Measurements from ENCODE around the gene BSN. TPM values are rescaled to one million over a fixed set of nuclear protein-coding genes. Genes with fewer than 3 reads are reported as not detected.

Gene BSN, protein sequence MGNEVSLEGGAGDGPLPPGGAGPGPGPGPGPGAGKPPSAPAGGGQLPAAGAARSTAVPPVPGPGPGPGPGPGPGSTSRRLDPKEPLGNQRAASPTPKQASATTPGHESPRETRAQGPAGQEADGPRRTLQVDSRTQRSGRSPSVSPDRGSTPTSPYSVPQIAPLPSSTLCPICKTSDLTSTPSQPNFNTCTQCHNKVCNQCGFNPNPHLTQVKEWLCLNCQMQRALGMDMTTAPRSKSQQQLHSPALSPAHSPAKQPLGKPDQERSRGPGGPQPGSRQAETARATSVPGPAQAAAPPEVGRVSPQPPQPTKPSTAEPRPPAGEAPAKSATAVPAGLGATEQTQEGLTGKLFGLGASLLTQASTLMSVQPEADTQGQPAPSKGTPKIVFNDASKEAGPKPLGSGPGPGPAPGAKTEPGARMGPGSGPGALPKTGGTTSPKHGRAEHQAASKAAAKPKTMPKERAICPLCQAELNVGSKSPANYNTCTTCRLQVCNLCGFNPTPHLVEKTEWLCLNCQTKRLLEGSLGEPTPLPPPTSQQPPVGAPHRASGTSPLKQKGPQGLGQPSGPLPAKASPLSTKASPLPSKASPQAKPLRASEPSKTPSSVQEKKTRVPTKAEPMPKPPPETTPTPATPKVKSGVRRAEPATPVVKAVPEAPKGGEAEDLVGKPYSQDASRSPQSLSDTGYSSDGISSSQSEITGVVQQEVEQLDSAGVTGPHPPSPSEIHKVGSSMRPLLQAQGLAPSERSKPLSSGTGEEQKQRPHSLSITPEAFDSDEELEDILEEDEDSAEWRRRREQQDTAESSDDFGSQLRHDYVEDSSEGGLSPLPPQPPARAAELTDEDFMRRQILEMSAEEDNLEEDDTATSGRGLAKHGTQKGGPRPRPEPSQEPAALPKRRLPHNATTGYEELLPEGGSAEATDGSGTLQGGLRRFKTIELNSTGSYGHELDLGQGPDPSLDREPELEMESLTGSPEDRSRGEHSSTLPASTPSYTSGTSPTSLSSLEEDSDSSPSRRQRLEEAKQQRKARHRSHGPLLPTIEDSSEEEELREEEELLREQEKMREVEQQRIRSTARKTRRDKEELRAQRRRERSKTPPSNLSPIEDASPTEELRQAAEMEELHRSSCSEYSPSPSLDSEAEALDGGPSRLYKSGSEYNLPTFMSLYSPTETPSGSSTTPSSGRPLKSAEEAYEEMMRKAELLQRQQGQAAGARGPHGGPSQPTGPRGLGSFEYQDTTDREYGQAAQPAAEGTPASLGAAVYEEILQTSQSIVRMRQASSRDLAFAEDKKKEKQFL (N-terminal part only)
- total RNA-seq: under 1 TPM; 0.12 to 0.20 TPM

DNA sequence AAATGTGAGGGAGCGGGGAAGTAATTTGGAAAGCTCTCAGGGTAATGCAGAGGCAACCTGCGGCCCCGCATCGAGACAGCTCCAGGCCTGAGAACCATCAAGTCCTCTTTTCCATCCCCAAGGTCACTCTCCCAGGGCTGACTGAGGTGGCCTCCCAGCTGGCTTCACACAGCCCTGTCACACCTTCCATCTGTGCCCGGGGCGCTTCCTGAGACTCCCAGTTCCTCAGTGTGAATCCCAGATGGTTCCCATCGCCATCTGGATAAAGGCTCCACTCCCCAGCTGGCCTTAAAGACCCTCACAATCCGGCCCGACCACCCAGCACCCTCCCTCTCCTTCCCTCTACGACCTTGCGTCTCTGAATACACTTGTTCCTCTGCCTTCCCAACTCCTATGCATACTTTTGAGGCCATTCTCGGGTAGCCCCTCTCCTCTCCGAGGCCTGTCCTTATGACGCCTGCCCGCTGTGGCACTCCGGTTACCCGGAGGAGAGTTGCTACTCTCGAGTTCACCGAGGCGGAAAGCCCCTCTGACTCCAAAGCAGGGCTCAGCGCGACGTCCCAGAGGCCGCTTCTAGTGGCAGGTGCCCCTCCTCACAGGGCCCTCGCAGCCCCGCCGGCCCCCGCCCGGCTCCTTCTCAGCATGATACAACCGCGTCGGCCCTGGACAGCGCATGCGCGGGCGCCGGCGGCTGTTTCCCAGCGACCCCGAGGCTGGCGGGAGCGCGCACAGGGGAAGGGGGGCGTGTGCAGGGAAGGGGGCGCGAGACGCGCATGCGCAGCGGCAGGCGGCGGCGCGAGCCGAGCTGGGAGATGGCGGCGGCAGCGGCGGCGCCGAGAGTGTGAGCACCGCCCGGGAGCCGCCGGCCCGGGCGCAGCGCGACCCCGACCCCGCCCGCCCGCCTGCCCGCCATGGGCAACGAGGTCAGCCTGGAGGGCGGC, at the start of gene BSN:
BSN (plus strand) TSS at position 786 of the 941 bp plus-strand sequence; CDS start at position 912, 126 bp downstream.
- H3K9me3 Mint-ChIP-seq: no peaks in the 10 kb centered on the region
- intact Hi-C loops (cut with micrococcal nuclease): loop anchor here (1.0 kb wide), 1 partner anchor 142 kb away; the partner anchor contains the start of gene TCTA
- H3K27ac Mint-ChIP-seq: no peak within 1 kb of the TSS
- H3K27me3 Mint-ChIP-seq (ENCODE audit: low read depth): peaks cover 40% of the 10 kb centered on the region
- no peaks in the 10 kb centered on the region for H3K36me3 Mint-ChIP-seq (ENCODE audit: low read depth)
- peak within 1 kb of the TSS; percentile 87 for H3K4me3 Mint-ChIP-seq
- DNase-seq: peak; percentile 88
- CTCF ChIA-PET: interaction anchor here (1.0 to 7.2 kb wide), 3 partner anchors 14 to 119 kb away, joined by 3 to 43 read pairs (median 9); no protein-coding TSS in a partner anchor
- peaks cover 12% of the 10 kb centered on the region for H3K4me1 Mint-ChIP-seq (ENCODE audit: low read depth)

DNA sequence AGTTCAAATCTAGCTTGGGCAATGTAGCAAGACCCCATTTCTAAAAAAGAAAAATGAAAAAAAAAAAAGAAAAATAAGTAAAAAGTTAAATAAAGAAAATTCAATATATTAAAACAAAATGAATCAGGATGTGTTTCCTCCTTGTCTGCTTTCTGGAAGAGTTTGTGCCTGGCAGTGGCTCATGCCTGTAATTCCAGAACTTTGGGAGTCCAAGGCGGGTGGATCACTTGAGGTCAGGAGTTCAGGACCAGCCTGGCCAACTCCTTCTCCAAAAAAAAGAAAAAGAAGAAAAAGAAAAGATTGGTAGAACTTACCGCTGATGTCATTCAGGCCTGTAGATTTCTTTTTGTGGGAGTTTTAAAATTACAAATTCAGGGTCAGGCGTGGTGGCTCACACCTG, 47.4 kb upstream of the BSN start:
- DNase-seq: no peak
- peaks cover 9% of the 10 kb centered on the region for H3K36me3 Mint-ChIP-seq (ENCODE audit: low read depth)
- no peaks in the 10 kb centered on the region for H3K9me3 Mint-ChIP-seq
- no peak overlapping the region for H3K4me3 Mint-ChIP-seq
- no peaks in the 10 kb centered on the region for H3K27me3 Mint-ChIP-seq (ENCODE audit: low read depth)
- CTCF ChIA-PET: interaction anchor here (1.4 kb wide), 1 partner anchor 33 kb away, joined by 4 read pairs; no protein-coding TSS in a partner anchor
- no peak overlapping the region for H3K27ac Mint-ChIP-seq
- intact Hi-C loops (cut with micrococcal nuclease): no loop called here
- H3K4me1 Mint-ChIP-seq (ENCODE audit: low read depth): peaks cover 10% of the 10 kb centered on the region

DNA sequence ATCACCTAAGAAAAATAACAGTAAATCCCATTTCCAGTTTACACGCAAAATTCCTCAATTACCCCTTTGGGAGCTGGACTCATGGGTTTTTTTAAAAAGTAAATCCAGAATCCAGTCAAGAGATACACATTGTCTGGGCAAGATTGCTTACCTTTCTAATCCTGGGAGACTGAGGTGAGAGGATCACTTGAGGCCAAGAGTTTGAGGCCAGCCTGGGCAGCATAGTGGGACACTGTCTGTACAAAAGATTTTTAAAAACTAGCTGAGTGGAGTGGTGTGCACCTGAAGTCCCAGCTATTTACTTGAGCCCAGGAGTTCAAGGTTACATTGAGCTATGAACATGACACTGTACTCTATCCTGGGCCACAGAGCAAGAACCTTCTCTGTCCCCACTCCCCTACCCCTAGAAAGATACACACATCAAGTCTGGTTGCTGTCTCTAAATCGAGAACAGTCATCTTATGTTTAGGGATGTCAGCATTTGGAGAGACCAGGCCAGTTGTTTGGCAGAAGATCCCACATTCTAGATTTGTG, 45.2 kb upstream of the BSN start:
- Mint-ChIP-seq H3K27ac (no peak overlapping the region), H3K4me3 (no peak overlapping the region), H3K36me3 (ENCODE audit: low read depth) (peaks cover 9% of the 10 kb centered on the region), H3K4me1 (ENCODE audit: low read depth) (peaks cover 2% of the 10 kb centered on the region), H3K27me3 (ENCODE audit: low read depth) (no peaks in the 10 kb centered on the region), H3K9me3 (no peaks in the 10 kb centered on the region)
- intact Hi-C loops (cut with micrococcal nuclease): no loop called here
- CTCF ChIA-PET: no interaction called here
- no peak for DNase-seq

DNA sequence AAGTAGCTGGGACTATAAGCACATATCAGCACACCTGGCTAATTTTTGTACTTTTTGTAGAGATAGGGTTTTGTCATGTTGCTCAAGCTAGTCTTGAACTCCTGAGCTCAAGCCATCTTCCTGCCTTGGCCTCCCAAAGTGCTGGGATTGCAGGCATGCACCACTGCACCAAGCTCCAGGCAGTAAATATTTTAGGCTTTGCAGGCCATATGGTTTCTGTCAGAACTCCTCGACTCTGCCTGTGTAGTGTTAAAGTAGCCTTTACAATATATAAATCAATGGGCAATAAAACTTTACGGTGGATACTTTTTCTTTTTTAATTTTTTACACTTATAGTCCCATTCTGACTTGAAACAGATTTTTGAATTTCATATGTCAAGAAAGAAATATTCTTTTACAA, 42.6 kb upstream of the BSN start:
- no peak overlapping the region for H3K27ac Mint-ChIP-seq
- H3K36me3 Mint-ChIP-seq (ENCODE audit: low read depth): peaks cover 10% of the 10 kb centered on the region
- no peak for DNase-seq
- no peaks in the 10 kb centered on the region for H3K4me1 Mint-ChIP-seq (ENCODE audit: low read depth)
- H3K4me3 Mint-ChIP-seq: no peak overlapping the region
- no peaks in the 10 kb centered on the region for H3K27me3 Mint-ChIP-seq (ENCODE audit: low read depth)
- CTCF ChIA-PET: interaction anchor here (0.5 to 1.5 kb wide), 2 partner anchors 28 to 76 kb away, joined by 3 to 5 read pairs; no protein-coding TSS in a partner anchor
- intact Hi-C loops (cut with micrococcal nuclease): no loop called here
- no peaks in the 10 kb centered on the region for H3K9me3 Mint-ChIP-seq

DNA sequence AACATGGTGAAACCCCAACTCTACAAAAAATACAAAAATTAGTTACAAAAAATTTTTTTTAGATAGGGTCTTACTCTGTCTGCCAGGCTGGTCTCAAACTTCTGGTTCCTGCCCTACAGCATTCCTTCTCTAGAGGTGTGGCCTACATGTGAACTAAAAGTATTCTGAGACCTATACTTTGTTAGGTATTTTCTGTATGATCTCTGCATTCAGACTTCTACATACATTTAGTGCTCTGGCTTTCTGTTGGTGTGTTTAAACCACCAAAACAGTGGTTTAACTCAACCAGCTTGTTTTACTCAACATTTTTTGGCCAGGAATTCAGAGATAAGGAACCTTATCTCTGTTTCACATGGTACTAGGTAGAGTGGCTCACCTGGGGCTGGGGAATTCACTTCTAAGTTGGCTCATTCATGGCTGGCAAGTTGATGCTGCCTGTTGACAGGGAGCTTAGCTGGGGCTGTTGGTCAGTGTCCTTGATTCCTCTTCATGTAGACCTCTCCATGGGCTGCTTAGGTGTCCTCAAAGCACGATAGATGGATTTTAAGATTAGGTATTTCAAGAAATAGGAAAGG, 41.4 kb upstream of the BSN start:
- no peak overlapping the region for H3K4me3 Mint-ChIP-seq
- H3K9me3 Mint-ChIP-seq: no peaks in the 10 kb centered on the region
- no peak for DNase-seq
- H3K4me1 Mint-ChIP-seq (ENCODE audit: low read depth): no peaks in the 10 kb centered on the region
- intact Hi-C loops (cut with micrococcal nuclease): no loop called here
- peaks cover 13% of the 10 kb centered on the region for H3K36me3 Mint-ChIP-seq (ENCODE audit: low read depth)
- CTCF ChIA-PET: interaction anchor here (0.6 kb wide), 1 partner anchor 58 kb away, joined by 3 read pairs; no protein-coding TSS in a partner anchor
- H3K27ac Mint-ChIP-seq: no peak overlapping the region
- no peaks in the 10 kb centered on the region for H3K27me3 Mint-ChIP-seq (ENCODE audit: low read depth)

- Mint-ChIP-seq H3K36me3 (ENCODE audit: low read depth) (peaks cover 13% of the 10 kb centered on the region), H3K4me1 (ENCODE audit: low read depth) (no peaks in the 10 kb centered on the region), H3K9me3 (no peaks in the 10 kb centered on the region), H3K27ac (no peak overlapping the region), H3K4me3 (no peak overlapping the region), H3K27me3 (ENCODE audit: low read depth) (no peaks in the 10 kb centered on the region)
- intact Hi-C loops (cut with micrococcal nuclease): no loop called here
- no peak for DNase-seq
- CTCF ChIA-PET: interaction anchor here (0.5 to 0.7 kb wide), 3 partner anchors 57 to 289 kb away, joined by 3 read pairs; no protein-coding TSS in a partner anchor
Observed at GRCh38 chr3:49513494-49514124, 40.7 kb upstream of the BSN start.

DNA sequence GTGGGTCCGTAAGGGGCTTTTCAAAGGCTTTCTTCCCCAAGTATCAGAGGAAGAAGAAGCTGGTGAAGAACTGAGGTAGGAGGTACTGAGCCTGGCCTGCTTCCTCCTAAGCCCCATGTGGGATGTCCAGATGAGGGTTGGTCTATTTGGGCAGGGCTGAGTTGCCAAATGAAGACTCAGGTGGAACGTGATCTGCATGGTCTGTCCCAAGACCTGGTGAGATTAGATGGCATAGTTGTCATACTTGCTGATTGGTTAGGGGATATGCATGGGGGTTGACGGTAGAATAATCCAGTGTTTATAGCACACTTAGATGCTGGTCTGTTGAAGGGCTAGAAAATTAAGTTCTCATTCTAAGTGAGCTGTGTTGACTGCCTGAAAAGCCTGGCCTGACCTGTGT, 36.3 kb upstream of the BSN start:
- Mint-ChIP-seq H3K9me3 (no peaks in the 10 kb centered on the region), H3K27me3 (ENCODE audit: low read depth) (no peaks in the 10 kb centered on the region), H3K27ac (no peak overlapping the region), H3K4me3 (no peak overlapping the region), H3K36me3 (ENCODE audit: low read depth) (peaks cover 13% of the 10 kb centered on the region), H3K4me1 (ENCODE audit: low read depth) (no peaks in the 10 kb centered on the region)
- no peak for DNase-seq
- CTCF ChIA-PET: interaction anchor here (0.7 kb wide), 1 partner anchor 316 kb away, joined by 3 read pairs; no protein-coding TSS in a partner anchor
- intact Hi-C loops (cut with micrococcal nuclease): no loop called here

GRCh38 chr3:49518441-49518840, 35.8 kb upstream of the BSN start:
- no peak for DNase-seq
- CTCF ChIA-PET: no interaction called here
- Mint-ChIP-seq H3K4me3 (no peak overlapping the region), H3K36me3 (ENCODE audit: low read depth) (peaks cover 12% of the 10 kb centered on the region), H3K4me1 (ENCODE audit: low read depth) (no peaks in the 10 kb centered on the region), H3K9me3 (no peaks in the 10 kb centered on the region), H3K27me3 (ENCODE audit: low read depth) (no peaks in the 10 kb centered on the region), H3K27ac (no peak overlapping the region)
- intact Hi-C loops (cut with micrococcal nuclease): no loop called here

GRCh38 chr3:49519296-49519695, 35.0 kb upstream of the BSN start:
- no peaks in the 10 kb centered on the region for H3K9me3 Mint-ChIP-seq
- H3K27ac Mint-ChIP-seq: no peak overlapping the region
- no peak overlapping the region for H3K4me3 Mint-ChIP-seq
- H3K27me3 Mint-ChIP-seq (ENCODE audit: low read depth): no peaks in the 10 kb centered on the region
- CTCF ChIA-PET: no interaction called here
- no peak for DNase-seq
- no peaks in the 10 kb centered on the region for H3K4me1 Mint-ChIP-seq (ENCODE audit: low read depth)
- H3K36me3 Mint-ChIP-seq (ENCODE audit: low read depth): peaks cover 10% of the 10 kb centered on the region
- intact Hi-C loops (cut with micrococcal nuclease): no loop called here

- H3K9me3 Mint-ChIP-seq: no peaks in the 10 kb centered on the region
- peaks cover 10% of the 10 kb centered on the region for H3K36me3 Mint-ChIP-seq (ENCODE audit: low read depth)
- DNase-seq: no peak
- H3K4me1 Mint-ChIP-seq (ENCODE audit: low read depth): no peaks in the 10 kb centered on the region
- H3K27ac Mint-ChIP-seq: no peak overlapping the region
- CTCF ChIA-PET: interaction anchor here (1.5 kb wide), 1 partner anchor 320 kb away, joined by 4 read pairs; no protein-coding TSS in a partner anchor
- no peak overlapping the region for H3K4me3 Mint-ChIP-seq
- intact Hi-C loops (cut with micrococcal nuclease): no loop called here
- no peaks in the 10 kb centered on the region for H3K27me3 Mint-ChIP-seq (ENCODE audit: low read depth)
Observed at GRCh38 chr3:49519916-49520385, 34.3 kb upstream of the BSN start.

Data from activated naive CD4-positive, alpha-beta T cell treated with anti-CD3 and anti-CD28 coated beads for 36 hours (primary cell).